Skeletal muscle satellite cell (primary cell): ENCODE measurements around the gene SERINC3.

Experiments used
- H3K27me3 ChIP-seq: 2 replicates; pipeline ENCODE4 v1.7.0; 2013; ENCODE audit warnings: low read length; ENCODE audit not compliant: control insufficient read depth, insufficient read depth
- H3K36me3 ChIP-seq: 2 replicates; pipeline ENCODE4 v1.7.0; 2013; ENCODE audit warnings: mild to moderate bottlenecking, control low read depth, low read length; ENCODE audit not compliant: insufficient read depth
- H3K4me1 ChIP-seq: 2 replicates; pipeline ENCODE4 v1.7.0; 2013; ENCODE audit warnings: low read length; ENCODE audit not compliant: control insufficient read depth, insufficient read depth
- H3K4me2 ChIP-seq: 2 replicates; pipeline ENCODE4 v1.7.0; 2013; ENCODE audit warnings: mild to moderate bottlenecking, low read length
- H3K4me3 ChIP-seq: 2 replicates; pipeline ENCODE4 v1.7.0; 2013; ENCODE audit warnings: low read length
- H3K9ac ChIP-seq: 2 replicates; pipeline ENCODE4 v1.7.0; 2013; ENCODE audit warnings: mild to moderate bottlenecking, low read depth, low read length, moderate library complexity
- H3K9me3 ChIP-seq: replicated peaks from 2 replicates; pipeline ENCODE4 v1.7.0; 2013; ENCODE audit warnings: mild to moderate bottlenecking, control low read depth, low read length

SERINC3 gene

GRCh38 chr20:44532259-44532980, 10.6 kb upstream of the SERINC3 start:
- Histone ChIP-seq H3K9me3 (no peaks in the 10 kb centered on the region), H3K36me3 (no peaks in the 10 kb centered on the region), H3K27me3 (no peaks in the 10 kb centered on the region), H3K4me3 (peak overlapping the region; percentile 77), H3K9ac (peak overlapping the region; percentile 86), H3K4me2 (peak overlapping the region; percentile 87), H3K4me1 (peaks cover 15% of the 10 kb centered on the region)

- Histone ChIP-seq H3K9ac (no peak overlapping the region), H3K27me3 (no peaks in the 10 kb centered on the region), H3K9me3 (no peaks in the 10 kb centered on the region), H3K4me3 (no peak overlapping the region), H3K4me1 (peaks cover 22% of the 10 kb centered on the region), H3K36me3 (no peaks in the 10 kb centered on the region), H3K4me2 (no peak overlapping the region)
These were observed 6.4 kb upstream of the SERINC3 start for GRCh38 chr20:44528309-44528708.

DNA sequence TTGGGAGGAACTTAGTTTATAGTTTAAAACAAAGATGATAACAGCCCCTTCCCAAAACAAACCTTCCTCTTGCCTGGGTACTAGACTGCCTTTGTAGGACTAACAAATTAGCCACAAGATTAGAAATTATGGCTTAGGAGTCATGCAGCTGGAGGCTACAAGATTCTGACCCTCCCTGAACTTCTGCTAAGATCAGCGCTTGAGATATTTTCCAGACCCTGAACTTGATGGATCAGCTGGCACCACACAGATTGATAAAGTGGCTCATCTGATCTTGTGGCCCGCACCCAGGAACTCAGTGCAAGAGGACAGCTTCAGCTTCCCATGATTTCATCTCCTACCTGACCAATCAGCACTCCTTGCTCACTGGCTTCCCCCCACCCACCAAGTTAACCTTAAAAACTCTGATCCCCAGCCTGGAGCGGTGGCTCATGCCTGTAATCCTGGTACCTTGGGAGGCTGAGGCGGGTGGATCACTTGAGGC, 5.9 kb upstream of the SERINC3 start:
- no peaks in the 10 kb centered on the region for H3K9me3 ChIP-seq
- H3K4me1 ChIP-seq, result peaks cover 18% of the 10 kb centered on the region
- no peak overlapping the region for H3K4me3 ChIP-seq
- H3K9ac ChIP-seq, result no peak overlapping the region
- H3K36me3 ChIP-seq, result no peaks in the 10 kb centered on the region
- no peaks in the 10 kb centered on the region for H3K27me3 ChIP-seq
- no peak overlapping the region for H3K4me2 ChIP-seq

GRCh38 chr20:44526129-44526528, 4.3 kb upstream of the SERINC3 start:
- no peak overlapping the region for H3K9ac ChIP-seq
- H3K36me3 ChIP-seq, result no peaks in the 10 kb centered on the region
- H3K9me3 ChIP-seq, result no peaks in the 10 kb centered on the region
- peaks cover 13% of the 10 kb centered on the region for H3K4me1 ChIP-seq
- H3K4me3 ChIP-seq, result no peak overlapping the region
- no peaks in the 10 kb centered on the region for H3K27me3 ChIP-seq
- peak overlapping the region; percentile 8 for H3K4me2 ChIP-seq

DNA sequence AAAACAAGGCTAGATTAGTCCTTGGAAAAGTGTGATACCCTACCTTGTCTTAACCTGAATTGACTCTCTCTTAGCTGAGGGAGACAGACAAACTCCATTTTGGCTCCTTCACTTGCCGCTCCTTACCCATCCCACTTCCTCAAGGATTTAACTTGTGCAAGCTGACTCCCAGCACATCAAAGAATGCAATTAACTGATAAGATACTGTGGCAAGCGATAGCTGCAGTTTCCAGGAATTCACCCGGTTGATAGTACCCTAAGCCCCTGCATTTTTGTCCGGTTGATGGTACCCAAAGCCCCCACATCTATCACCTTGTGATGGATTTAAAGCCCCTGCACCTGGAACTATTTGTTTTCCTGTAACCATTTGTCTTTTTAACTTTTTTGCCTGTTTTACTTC, 1.9 kb upstream of the SERINC3 start:
- H3K9me3 ChIP-seq, result no peaks in the 10 kb centered on the region
- no peak overlapping the region for H3K4me3 ChIP-seq
- H3K9ac ChIP-seq, result no peak overlapping the region
- no peak overlapping the region for H3K4me2 ChIP-seq
- peaks cover 5% of the 10 kb centered on the region for H3K36me3 ChIP-seq
- H3K27me3 ChIP-seq, result no peaks in the 10 kb centered on the region
- peaks cover 26% of the 10 kb centered on the region for H3K4me1 ChIP-seq

GRCh38 chr20:44522841-44523240, 971 bp upstream of the SERINC3 start:
- Histone ChIP-seq H3K9me3 (no peaks in the 10 kb centered on the region), H3K4me2 (no peak overlapping the region), H3K9ac (no peak overlapping the region), H3K27me3 (no peaks in the 10 kb centered on the region), H3K36me3 (peaks cover 5% of the 10 kb centered on the region), H3K4me3 (no peak overlapping the region), H3K4me1 (peaks cover 26% of the 10 kb centered on the region)

GRCh38 chr20:44520881-44521280, 989 bp downstream of the SERINC3 start:
- Histone ChIP-seq H3K9ac (peak overlapping the region; percentile 99), H3K4me1 (peaks cover 35% of the 10 kb centered on the region)

DNA sequence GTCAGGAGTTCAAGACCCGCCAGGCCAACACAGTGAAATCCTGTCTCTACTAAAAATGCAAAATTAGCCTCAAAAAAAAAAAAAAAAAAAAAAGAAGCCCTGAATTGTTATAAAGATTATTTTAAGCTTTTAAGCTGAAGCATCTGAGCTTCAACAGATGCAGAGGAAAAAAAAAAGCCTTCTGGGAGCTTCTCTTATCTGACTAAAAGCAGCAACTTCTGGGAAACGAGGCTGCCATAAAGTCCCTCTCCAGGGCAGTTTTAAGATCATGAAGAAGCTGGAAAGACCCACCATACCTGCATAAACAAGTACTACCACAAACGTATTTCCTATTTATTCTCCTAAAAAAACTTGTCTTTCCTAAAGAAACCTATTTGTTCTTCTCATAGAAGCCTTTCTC, 3.6 kb downstream of the SERINC3 start:
- H3K36me3 ChIP-seq, result peaks cover 12% of the 10 kb centered on the region
- no peak overlapping the region for H3K4me3 ChIP-seq
- no peaks in the 10 kb centered on the region for H3K9me3 ChIP-seq
- H3K27me3 ChIP-seq, result no peaks in the 10 kb centered on the region
- H3K4me2 ChIP-seq, result no peak overlapping the region
- peaks cover 39% of the 10 kb centered on the region for H3K4me1 ChIP-seq
- no peak overlapping the region for H3K9ac ChIP-seq

More at GRCh38 chr20:44520881-44521280, 989 bp downstream of the SERINC3 start:
- no peaks in the 10 kb centered on the region for H3K27me3 ChIP-seq
- no peaks in the 10 kb centered on the region for H3K9me3 ChIP-seq
- H3K4me3 ChIP-seq, result peak overlapping the region; percentile 85
- peaks cover 5% of the 10 kb centered on the region for H3K36me3 ChIP-seq
- peak overlapping the region; percentile 93 for H3K4me2 ChIP-seq

GRCh38 chr20:44517454-44517853, 4.4 kb downstream of the SERINC3 start:
- Histone ChIP-seq H3K9ac (peak overlapping the region; percentile 0), H3K9me3 (no peaks in the 10 kb centered on the region), H3K4me1 (peaks cover 38% of the 10 kb centered on the region), H3K4me2 (no peak overlapping the region), H3K36me3 (peaks cover 18% of the 10 kb centered on the region), H3K27me3 (no peaks in the 10 kb centered on the region), H3K4me3 (no peak overlapping the region)

DNA sequence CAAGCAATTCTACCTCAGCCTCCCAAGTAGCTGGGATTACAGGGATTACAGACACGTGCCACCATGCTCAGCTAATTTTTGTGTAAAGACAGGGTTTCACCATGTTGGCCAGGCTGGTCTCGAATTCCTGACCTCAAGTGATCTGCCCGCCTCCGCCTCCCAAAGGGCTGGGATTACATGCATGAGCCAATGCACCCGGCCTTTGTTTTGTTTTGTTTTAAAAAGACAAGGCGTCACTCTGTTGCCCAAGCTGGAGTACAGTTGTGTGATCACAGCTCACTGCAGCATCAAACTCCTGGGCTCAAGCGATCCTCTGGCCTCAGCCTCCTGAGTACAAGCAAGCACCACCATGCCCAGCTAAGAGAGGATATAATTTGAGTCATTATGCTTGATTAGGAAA, 5.4 kb downstream of the SERINC3 start:
- no peaks in the 10 kb centered on the region for H3K27me3 ChIP-seq
- H3K4me2 ChIP-seq, result peak overlapping the region; percentile 16
- H3K4me3 ChIP-seq, result no peak overlapping the region
- H3K9ac ChIP-seq, result no peak overlapping the region
- H3K36me3 ChIP-seq, result peaks cover 22% of the 10 kb centered on the region
- H3K4me1 ChIP-seq, result peaks cover 34% of the 10 kb centered on the region
- no peaks in the 10 kb centered on the region for H3K9me3 ChIP-seq

GRCh38 chr20:44513871-44514270, 8.0 kb downstream of the SERINC3 start:
- Histone ChIP-seq H3K9me3 (no peaks in the 10 kb centered on the region), H3K9ac (no peak overlapping the region), H3K36me3 (peaks cover 39% of the 10 kb centered on the region), H3K27me3 (no peaks in the 10 kb centered on the region), H3K4me3 (no peak overlapping the region), H3K4me2 (no peak overlapping the region), H3K4me1 (peaks cover 21% of the 10 kb centered on the region)

- Histone ChIP-seq H3K27me3 (no peaks in the 10 kb centered on the region), H3K9ac (no peak overlapping the region), H3K4me2 (no peak overlapping the region), H3K9me3 (no peaks in the 10 kb centered on the region), H3K4me3 (no peak overlapping the region), H3K4me1 (peaks cover 6% of the 10 kb centered on the region), H3K36me3 (peaks cover 66% of the 10 kb centered on the region)
These were observed 12.1 kb downstream of the SERINC3 start for GRCh38 chr20:44509762-44510161.
